Measurements from ENCODE around the gene TCF21.

- TF ChIP-seq POLR2A (IDR thresholded peaks at IDR 0.05) (no peak), CTCF (IDR thresholded peaks at IDR 0.05) (no peak), EP300 (IDR thresholded peaks at IDR 0.05) (no peak)
Observed at GRCh38 chr6:133856911-133857310, 32.0 kb upstream of the TCF21 start.
